ENCODE measurements around the gene CELF6.
A peak's percentile ranks its signal among the peaks of the same experiment; 100 is the strongest.
"Not testable (repeated sequence)": the region's sequence is repeated elsewhere in the genome, so short reads cannot be mapped to it uniquely, and the experiment has no call there.

Gene CELF6

GRCh38 chr15:72315706-72316370 lies 4.1 kb downstream of the CELF6 start:
- no peak for DNase-seq

- DNase-seq: no peak
Measured at GRCh38 chr15:72313881-72314280, 6.1 kb downstream of the CELF6 start.

- no peak for DNase-seq
Measured at GRCh38 chr15:72313448-72313840, 6.5 kb downstream of the CELF6 start.

GRCh38 chr15:72312605-72313447 lies 7.1 kb downstream of the CELF6 start:
- DNase-seq: peak; percentile 57

- DNase-seq: no peak
Measured at GRCh38 chr15:72307026-72307425, 12.9 kb downstream of the CELF6 start.

GRCh38 chr15:72306211-72306785 lies 13.7 kb downstream of the CELF6 start:
- no peak for DNase-seq

GRCh38 chr15:72304596-72304995 lies 15.4 kb downstream of the CELF6 start:
- DNase-seq: no peak

- DNase-seq: no peak
Measured at GRCh38 chr15:72302955-72303354, 17.0 kb downstream of the CELF6 start.

- no peak for DNase-seq
Measured at GRCh38 chr15:72289597-72290325, 30.2 kb downstream of the CELF6 start.

- no peak for DNase-seq
Measured at GRCh38 chr15:72288796-72289596, 31.0 kb downstream of the CELF6 start.

GRCh38 chr15:72285927-72286516 lies 33.9 kb downstream of the CELF6 start:
- no peak for DNase-seq

- no peak for DNase-seq
Measured at GRCh38 chr15:72285402-72285801, 34.6 kb downstream of the CELF6 start.

- DNase-seq: no peak
Measured at GRCh38 chr15:72284781-72285180, 35.2 kb downstream of the CELF6 start.

GRCh38 chr15:72281713-72282112 lies 38.2 kb downstream of the CELF6 start:
- no peak for DNase-seq

GRCh38 chr15:72280751-72281150 lies 39.2 kb downstream of the CELF6 start:
- no peak for DNase-seq

- DNase-seq: no peak
Measured at GRCh38 chr15:72278737-72279136, 41.2 kb downstream of the CELF6 start.

GRCh38 chr15:72276326-72276700 lies 43.6 kb downstream of the CELF6 start:
- DNase-seq: no peak

- DNase-seq: not testable (repeated sequence)
Measured at GRCh38 chr15:72275635-72276325, 44.2 kb downstream of the CELF6 start.

- no peak for DNase-seq
Measured at GRCh38 chr15:72272997-72273352, 47.0 kb downstream of the CELF6 start.

GRCh38 chr15:72272213-72272996 lies 47.6 kb downstream of the CELF6 start, which contains the start of gene PARP6:
Gene PARP6, minus strand, starts transcription at chr15:72272554. Its CDS starts 5,077 bp downstream, at chr15:72267477.
- peak; percentile 95 for DNase-seq

GRCh38 chr15:72271895-72272212 lies 48.1 kb downstream of the CELF6 start:
- DNase-seq: no peak
